Inflammatory macrophage treated with lipopolysaccharide for 4 hours (primary cell): ENCODE measurements around the gene OTOP2.
"Not testable (repeated sequence)": the region's sequence is repeated elsewhere in the genome, so short reads cannot be mapped to it uniquely, and the experiment has no call there.

ENCODE experiments used
- DNase-seq: peaks from one replicate; pipeline ENCODE4 v3.0.0-alpha.2; 2020

OTOP2 gene

GRCh38 chr17:74953134-74953687, 29.1 kb downstream of the OTOP2 start:
- DNase-seq, result no peak

GRCh38 chr17:74954115-74954514, 30.0 kb downstream of the OTOP2 start:
- DNase-seq, result no peak

GRCh38 chr17:74954665-74955421, 30.8 kb downstream of the OTOP2 start:
- DNase-seq, result no peak

GRCh38 chr17:74956093-74956492, 32.0 kb downstream of the OTOP2 start:
- no peak for DNase-seq

GRCh38 chr17:74957935-74958740, 34.1 kb downstream of the OTOP2 start:
- DNase-seq, result peak; percentile 61

- no peak for DNase-seq
These were observed 35.9 kb downstream of the OTOP2 start for GRCh38 chr17:74959826-74960515.

GRCh38 chr17:74960570-74961342, 36.7 kb downstream of the OTOP2 start:
- DNase-seq, result peak; percentile 19

GRCh38 chr17:74961657-74962350, 37.7 kb downstream of the OTOP2 start:
- peak; percentile 76 for DNase-seq

- DNase-seq, result no peak
These were observed 38.7 kb downstream of the OTOP2 start for GRCh38 chr17:74962622-74963394.

- no peak for DNase-seq
These were observed 39.6 kb downstream of the OTOP2 start for GRCh38 chr17:74963656-74964055.

- no peak for DNase-seq
These were observed 40.2 kb downstream of the OTOP2 start for GRCh38 chr17:74964246-74964761.

GRCh38 chr17:74964988-74965622, 41.0 kb downstream of the OTOP2 start:
- DNase-seq, result no peak

GRCh38 chr17:74968361-74968780, 44.3 kb downstream of the OTOP2 start:
- DNase-seq, result no peak

- not testable (repeated sequence) for DNase-seq
These were observed 45.4 kb downstream of the OTOP2 start for GRCh38 chr17:74969501-74969900.

GRCh38 chr17:74970395-74970794, 46.3 kb downstream of the OTOP2 start:
- DNase-seq, result no peak

GRCh38 chr17:74971069-74971841, 47.2 kb downstream of the OTOP2 start:
- no peak for DNase-seq

- DNase-seq, result no peak
These were observed 47.7 kb downstream of the OTOP2 start for GRCh38 chr17:74971842-74972106.

GRCh38 chr17:74972107-74972972, 48.3 kb downstream of the OTOP2 start, which contains the start of gene HID1:
Gene HID1, minus strand, starts transcription at chr17:74972759. Its CDS starts 103 bp downstream, at chr17:74972656.
- no peak for DNase-seq

- DNase-seq, result no peak
These were observed 48.9 kb downstream of the OTOP2 start for GRCh38 chr17:74972973-74973328.
